Jurkat, Clone E6-1 (cell line): ENCODE results near the gene ACSS1.
"Not testable (repeated sequence)": the region's sequence is repeated elsewhere in the genome, so short reads cannot be mapped to it uniquely, and the experiment has no call there.

ENCODE experiments used
- DNase-seq: peaks from one replicate; pipeline ENCODE4 v3.0.0-alpha.2; 2011; ENCODE audit warnings: low read depth, low spot score
- H3K4me3 ChIP-seq: 2 replicates; pipeline ENCODE4 v1.5.1; 2011; ENCODE audit warnings: mild to moderate bottlenecking, low read length, control low read depth, moderate library complexity

ACSS1 gene

GRCh38 chr20:25005661-25006060 lies 52.3 kb downstream of the ACSS1 start:
- DNase-seq: no peak
- H3K4me3 ChIP-seq: no peak overlapping the region

DNA sequence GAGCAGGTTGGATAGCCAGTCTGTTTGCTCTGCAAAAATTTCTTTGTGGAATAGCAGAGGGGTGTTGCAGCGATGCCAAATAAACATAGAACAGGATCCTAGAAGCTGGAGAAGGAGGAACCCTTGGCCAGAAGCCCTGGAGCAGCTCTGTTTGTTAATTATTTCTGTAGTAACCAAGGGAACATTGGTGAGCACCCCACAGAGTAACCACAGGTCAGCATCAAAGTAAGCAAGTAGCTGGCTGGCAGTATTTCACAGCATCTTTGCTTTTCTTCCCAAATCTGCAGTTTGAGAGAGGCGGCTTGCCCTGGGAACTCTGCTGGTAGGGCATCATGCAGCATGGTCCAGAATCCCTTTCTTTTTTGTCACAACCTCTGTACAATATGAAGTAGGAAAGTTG lies 52.7 kb downstream of the ACSS1 start:
- H3K4me3 ChIP-seq: no peak overlapping the region
- no peak for DNase-seq

DNA sequence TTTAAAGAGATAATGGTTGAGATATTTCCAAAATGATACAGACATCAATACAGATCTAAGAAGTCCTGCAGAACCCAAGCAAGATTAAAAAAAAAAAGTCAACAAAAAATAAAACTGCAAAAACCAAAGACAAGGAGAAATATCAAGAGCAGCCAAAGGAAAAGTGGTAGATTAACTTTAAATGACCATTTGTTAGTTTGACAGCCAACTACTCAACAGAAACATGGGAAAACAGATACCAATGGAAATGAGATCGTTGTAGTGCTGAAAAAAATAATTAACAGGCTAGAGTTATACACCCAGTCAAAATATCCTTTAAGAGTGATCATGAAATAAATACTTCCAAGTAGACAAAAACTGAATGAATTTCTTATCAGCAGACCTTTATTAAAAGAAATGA lies 54.9 kb downstream of the ACSS1 start:
- no peak for DNase-seq
- H3K4me3 ChIP-seq: no peak overlapping the region

DNA sequence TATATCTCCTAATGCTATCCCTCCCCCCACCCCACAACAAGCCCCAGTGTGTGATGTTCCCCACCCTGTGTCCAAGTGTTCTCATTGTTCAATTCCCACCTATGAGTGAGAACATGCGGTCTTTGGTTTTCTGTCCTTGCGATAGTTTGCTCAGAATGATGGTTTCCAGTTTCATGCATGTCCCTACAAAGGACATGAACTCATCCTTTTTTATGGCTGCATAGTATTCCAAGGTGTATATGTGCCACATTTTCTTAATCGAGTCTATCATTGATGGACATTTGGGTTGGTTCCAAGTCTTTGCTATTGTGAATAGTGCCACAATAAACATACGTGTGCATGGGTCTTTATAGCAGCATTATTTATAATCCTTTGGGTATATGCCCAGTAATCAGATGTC lies 56.6 kb downstream of the ACSS1 start:
- not testable (repeated sequence) for DNase-seq, H3K4me3 ChIP-seq

GRCh38 chr20:25000268-25000801 lies 57.6 kb downstream of the ACSS1 start:
- DNase-seq: no peak
- no peak overlapping the region for H3K4me3 ChIP-seq

DNA sequence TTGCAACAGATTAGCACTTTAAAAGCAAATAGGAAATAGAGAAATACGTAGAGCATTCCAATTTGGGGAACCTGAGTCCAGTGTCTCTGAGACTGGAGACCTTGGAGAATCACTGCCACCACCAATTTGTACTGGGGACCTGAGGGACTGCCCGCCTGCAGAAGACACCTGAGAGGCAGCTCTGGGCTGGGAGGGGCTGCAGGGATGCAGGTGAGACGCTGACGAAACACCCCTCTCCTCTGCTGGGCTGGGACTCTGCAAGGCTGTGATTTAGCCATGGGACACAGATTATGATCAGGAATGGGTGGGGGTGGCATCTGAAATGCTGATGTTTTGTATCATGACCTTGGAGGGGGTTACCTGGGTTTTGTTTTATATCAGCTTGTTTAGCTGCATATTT lies 58.4 kb downstream of the ACSS1 start:
- no peak overlapping the region for H3K4me3 ChIP-seq
- DNase-seq: no peak

DNA sequence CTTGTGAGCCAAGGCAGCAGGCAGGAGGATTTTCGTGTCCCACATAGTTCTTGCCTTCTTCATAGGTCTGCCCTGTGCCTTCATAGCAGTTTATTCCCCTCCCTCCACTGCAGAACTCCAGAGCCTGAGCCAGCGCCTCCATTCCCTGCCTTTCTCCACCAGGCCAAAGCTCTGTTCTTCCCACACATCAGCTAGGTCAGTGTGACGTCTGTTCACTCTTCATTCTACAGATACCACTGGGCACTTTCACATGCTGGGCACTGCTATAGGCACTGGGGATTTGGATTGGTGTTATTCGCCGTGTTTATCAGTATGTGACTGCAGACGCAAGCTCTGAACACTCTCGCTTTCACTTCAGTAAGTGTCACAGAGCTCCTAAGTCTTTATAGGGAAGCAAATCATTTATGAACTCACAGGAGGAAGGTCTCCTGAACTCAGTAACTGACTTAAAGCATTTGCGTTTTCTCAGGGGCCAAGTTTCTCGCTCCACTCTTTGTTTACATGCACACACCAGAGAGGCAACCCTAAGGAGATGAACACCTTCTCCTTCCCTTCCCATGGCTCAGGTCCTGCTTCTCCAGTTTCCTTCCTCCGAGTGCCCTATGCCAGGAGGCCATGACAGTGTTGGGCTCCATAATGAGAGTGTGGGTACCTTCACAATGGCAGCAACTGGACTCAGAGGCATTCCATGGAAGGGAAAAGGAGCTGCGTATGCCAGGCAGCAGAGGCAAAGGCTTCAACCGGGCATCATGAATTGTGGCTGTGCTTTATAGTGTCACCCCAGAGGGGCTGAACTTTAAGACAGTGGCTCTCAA lies 59.1 kb downstream of the ACSS1 start:
- no peak for DNase-seq
- no peak overlapping the region for H3K4me3 ChIP-seq

GRCh38 chr20:24998121-24998520 lies 59.8 kb downstream of the ACSS1 start:
- H3K4me3 ChIP-seq: no peak overlapping the region
- no peak for DNase-seq

GRCh38 chr20:24996449-24997377 lies 61.2 kb downstream of the ACSS1 start:
- DNase-seq: no peak
- no peak overlapping the region for H3K4me3 ChIP-seq

DNA sequence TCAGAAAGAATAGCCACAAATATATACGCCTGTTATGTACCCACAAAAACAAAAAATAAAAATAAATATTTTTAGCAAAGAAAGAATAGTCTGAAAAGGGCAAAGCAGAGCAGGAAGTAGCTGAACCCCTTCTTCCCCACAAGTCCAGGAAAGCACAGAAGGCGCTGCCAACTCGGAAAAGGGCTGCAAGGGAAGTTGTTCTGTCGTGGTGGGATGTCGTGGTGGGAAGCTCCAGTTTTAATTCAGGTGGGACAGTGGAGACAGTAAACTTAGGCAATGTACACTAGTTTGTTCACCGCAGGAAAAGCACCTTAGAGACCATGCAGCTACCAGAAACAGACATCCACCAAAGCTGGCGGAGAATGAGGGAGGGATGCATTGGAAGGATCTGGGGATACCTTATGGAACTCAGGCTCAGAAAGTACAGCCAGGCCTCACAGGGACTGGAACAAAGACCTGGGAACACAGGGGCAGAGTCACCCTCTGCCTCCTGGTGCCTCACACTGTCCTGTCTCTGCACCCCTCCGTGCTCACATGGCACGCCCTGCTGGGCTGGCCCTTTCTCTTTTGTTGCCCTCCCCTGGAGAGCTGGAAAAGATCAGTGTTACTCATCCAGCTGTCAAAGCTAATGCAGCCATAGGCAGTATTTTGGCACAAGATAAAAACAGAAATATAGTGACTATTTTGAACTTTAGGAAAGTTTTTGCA lies 62.0 kb downstream of the ACSS1 start:
- DNase-seq: no peak
- no peak overlapping the region for H3K4me3 ChIP-seq

DNA sequence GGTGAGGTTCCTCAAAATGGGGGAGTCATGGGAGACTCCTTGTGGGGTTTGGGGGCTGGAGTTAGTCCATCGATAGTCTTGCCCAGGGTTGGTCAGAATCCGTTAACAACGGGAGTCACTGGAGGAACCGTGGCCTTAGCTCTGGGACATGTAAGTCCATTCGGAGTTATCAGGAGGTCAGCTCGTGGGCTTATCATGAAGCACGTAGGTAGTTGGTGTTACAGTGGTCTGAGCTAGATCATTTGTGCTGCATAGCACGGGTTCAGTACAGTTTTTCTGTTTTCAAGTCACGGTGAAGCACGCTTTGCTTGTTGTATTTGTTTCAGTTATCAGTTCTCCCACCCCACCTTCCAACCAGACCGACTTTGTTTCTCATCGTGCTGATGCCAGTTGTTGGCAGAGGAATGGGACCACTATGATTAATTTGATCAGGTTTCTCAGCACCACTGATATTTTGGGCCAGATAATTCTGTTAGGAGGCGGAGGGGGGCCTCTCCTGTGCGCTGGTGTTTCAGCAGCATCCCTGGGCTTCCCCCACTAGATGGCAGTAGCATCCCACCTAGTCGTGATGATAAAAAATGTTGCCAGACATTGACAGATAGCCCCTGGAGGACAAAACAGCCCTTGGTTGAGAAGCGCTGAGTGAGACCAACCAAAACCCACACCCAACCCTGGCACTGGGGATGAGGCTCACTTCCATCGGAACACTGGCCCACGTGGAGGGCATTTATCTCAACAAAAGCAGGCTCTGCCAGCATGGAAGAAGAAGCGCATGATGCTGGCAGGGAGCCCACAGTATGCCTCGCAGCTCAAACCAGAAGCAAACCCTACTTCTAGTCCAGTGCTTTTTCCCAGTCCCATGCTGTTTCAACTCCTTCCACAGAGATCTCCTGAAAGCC lies 63.2 kb downstream of the ACSS1 start:
- no peak overlapping the region for H3K4me3 ChIP-seq
- peak; percentile 69 for DNase-seq

DNA sequence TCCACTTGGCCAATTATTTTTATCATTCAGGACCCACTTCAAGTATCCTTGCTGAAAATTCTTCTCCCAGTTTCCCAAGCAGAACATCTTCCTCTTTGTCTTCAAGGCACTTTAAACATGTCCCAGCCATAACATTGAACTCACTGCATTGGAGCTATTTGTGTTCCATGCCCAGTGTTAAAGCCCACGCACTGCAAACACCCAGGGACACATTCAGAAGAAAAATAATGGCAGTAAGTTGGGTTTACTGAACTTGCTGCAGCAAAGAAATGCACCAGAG lies 63.8 kb downstream of the ACSS1 start:
- H3K4me3 ChIP-seq: no peak overlapping the region
- no peak for DNase-seq

DNA sequence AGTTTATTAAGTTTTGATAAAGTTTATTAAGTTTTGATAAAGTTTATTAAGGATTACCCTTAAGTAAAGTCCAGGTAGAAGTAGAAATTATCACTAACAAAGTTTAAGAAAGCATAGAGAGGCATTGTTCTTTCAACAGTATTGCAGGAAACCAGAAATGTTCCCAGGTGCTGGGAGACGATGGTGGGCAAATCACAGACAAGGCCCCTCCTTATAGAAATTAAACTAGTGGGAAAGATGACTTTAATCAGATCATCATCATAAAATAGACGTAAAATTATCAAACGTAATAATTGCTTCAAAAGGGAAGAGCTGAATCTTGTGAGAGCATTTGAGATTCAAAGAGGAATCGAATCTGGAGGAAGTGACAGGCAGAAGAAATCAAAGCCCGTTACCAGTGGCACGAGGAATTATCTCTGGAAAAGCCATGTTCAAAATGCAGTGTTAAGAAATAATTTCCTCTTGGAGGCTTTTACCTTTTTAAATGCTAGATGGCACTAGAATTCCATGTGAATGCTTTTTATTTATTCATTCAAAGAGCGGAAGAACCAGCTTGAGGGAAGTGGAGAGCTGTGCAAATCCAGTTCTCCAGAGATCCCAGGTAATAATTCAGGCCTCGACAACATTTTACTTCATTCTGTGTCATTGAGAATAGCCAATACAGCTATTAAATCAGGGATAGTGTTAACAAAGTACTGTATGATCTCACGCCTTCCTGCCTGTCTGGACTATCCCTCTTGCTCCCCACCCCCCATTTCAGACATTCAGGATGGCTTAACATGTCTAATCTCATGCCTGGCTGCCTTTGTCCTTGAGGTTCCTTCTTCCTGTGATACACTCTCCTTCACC lies 64.4 kb downstream of the ACSS1 start:
- DNase-seq: no peak
- peak overlapping the region; percentile 86 for H3K4me3 ChIP-seq

DNA sequence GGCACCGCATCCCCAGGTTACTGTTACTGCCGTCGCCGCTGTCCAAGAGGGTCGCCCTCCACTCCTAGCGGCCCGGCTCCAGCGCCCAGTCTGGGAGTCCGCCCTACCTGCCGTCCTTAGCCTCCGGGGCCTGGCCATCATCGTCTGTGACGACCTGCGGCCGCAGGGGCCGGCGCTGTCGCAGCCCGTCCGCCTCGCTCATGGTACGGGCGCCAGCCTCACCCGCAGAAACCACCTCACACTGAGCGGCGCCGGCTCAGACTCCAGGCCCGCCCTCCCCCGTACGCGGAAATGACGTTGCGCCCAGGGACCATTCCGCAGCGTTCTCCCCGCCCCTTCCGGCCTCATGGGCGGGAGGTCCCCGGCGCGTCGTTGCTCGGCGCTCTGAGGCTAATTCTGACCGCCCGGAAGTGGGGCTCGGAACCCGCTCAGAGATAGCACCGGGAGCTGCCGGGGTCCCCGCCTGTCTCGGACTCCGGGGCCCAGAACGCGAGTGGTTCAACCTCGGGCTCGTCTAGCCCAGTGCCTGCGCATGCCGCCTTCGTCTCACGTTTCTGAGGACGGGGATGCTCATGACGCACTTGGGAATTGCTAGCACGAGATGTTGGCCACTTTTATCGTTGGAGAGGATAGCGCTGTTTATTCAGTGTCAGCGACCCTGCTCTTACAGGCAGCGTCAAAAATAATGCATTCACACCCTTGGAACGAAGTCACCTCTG lies 65.3 kb downstream of the ACSS1 start, which contains the start of gene APMAP:
Gene APMAP, minus strand, starts transcription at position 265 of the 719 bp plus-strand sequence. Its CDS starts 63 bp downstream, at position 202.
- H3K4me3 ChIP-seq: peak within 1 kb of the TSS; percentile 86
- peak; percentile 84 for DNase-seq

DNA sequence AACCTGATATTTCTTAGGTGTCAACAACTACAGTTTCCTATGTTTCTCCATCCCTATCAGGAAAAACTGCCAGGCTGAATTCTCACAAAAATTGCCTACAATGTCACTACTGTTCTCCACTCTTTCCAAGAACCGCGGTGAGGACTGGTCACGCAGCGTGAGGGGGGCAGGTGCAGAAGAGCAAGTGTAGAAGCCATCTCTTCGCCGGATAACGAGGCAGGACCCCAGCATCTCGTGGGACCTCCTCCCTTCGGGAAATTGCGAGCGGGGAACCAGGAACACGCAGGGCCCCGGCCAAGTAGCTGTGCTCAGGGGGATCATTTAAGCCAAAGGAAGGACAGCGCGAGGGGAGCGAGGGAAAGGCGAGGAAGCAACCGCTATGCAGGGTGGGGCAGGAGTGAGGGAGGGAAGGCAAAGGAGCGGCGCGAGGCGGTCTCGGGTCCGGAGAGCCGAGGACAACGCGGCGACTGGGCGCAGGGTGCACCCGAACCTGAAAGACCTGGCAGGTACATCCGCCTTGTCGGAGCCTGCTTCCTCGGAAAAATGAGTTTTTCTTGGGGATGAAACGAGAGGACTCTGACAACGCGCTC lies 65.9 kb downstream of the ACSS1 start:
- no peak for DNase-seq
- peak overlapping the region; percentile 86 for H3K4me3 ChIP-seq

DNA sequence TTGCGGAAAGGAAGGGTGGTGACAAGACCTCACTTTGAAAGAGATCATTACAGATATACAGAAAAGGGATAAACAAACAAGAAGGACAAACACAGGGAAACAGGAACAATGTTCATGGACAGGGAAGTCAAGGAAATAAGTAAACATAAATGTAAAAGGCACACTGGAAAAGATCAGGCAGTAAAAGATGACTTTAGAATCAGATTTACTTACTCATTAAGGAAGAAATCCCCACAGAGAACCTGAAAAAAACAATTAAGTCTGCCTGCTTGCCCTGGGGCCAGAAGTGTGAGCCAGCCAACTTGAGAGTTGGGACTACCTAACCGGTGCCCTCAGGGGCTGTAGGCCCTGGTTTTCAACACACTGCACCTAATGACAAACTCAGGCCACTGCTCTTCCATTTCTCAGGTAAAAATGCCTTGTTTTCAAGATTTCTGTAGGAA lies 67.1 kb downstream of the ACSS1 start:
- no peak overlapping the region for H3K4me3 ChIP-seq
- DNase-seq: no peak

GRCh38 chr20:24989162-24989561 lies 68.8 kb downstream of the ACSS1 start:
- H3K4me3 ChIP-seq: no peak overlapping the region
- DNase-seq: no peak
